Upper lobe of right lung (tissue), 1 donor: ENCODE data around the gene GLYATL2. TPM values are rescaled to one million over a fixed set of nuclear protein-coding genes. Genes with fewer than 3 reads are reported as not detected.

Experiments used
- ATAC-seq: fragments of 200-7000 bp; cut with Tn5 transposase; one replicate; pipeline ENCODE4 v1.9.1; 2020; ENCODE audit warnings: mild to moderate bottlenecking, moderate library complexity
- DNase-seq: peaks from one replicate; pipeline ENCODE4 v3.0.0-alpha.2; 2020
- H3K27ac ChIP-seq: fragments of 200-600 bp; one replicate; pipeline ENCODE4 v1.8.0; 2022
- H3K27me3 ChIP-seq: fragments of 200-600 bp; one replicate; pipeline ENCODE4 v1.8.0; 2022; ENCODE audit warnings: mild to moderate bottlenecking
- H3K36me3 ChIP-seq: fragments of 200-600 bp; one replicate; pipeline ENCODE4 v1.8.0; 2022
- H3K4me1 ChIP-seq: fragments of 200-600 bp; one replicate; pipeline ENCODE4 v1.8.0; 2022
- H3K4me3 ChIP-seq: fragments of 200-600 bp; one replicate; pipeline ENCODE4 v1.8.0; 2022; ENCODE audit warnings: mild to moderate bottlenecking
- H3K9me3 ChIP-seq: fragments of 200-600 bp; one replicate; pipeline ENCODE4 v1.8.0; 2022
- CTCF ChIP-seq: fragments of 200-600 bp; IDR thresholded peaks from one replicate; pipeline ENCODE4 v1.8.0; 2022; ENCODE audit warnings: antibody characterized with exemption
- intact Hi-C: fragments of 100-400 bp; cut with DNase I; formaldehyde crosslinking; loops from one replicate; pipeline ENCODE4 v1.11.0; 2022
- total RNA-seq: library from RNA; stranded (reverse); fragmentation: NEBNext Ultra II Directional; extraction: Animal tissue kit (Norgen Biotek cat#: 25700); gene quantifications from one replicate; pipeline ENCODE4 v1.2.1, GENCODE V29; 2021
- donor health status: DM: no; HTN: yes; CAD: no; lungs with severe emphysema.

GLYATL2 gene
- total RNA-seq, 1 donor from 2014 or later: not detected

- Histone ChIP-seq H3K27me3 (no peaks in the 10 kb centered on the region), H3K27ac (no peak overlapping the region), H3K4me3 (no peak overlapping the region), H3K36me3 (no peaks in the 10 kb centered on the region), H3K9me3 (no peaks in the 10 kb centered on the region), H3K4me1 (no peaks in the 10 kb centered on the region)
- ATAC-seq (no peak), DNase-seq (no peak)
- intact Hi-C loops: no loop called here
- TF ChIP-seq CTCF: no peak
These were observed 48.2 kb downstream of the GLYATL2 start for GRCh38 chr11:58796333-58796732.

GRCh38 chr11:58788355-58789023 lies 56.0 kb downstream of the GLYATL2 start:
- Histone ChIP-seq H3K36me3 (no peaks in the 10 kb centered on the region), H3K9me3 (no peaks in the 10 kb centered on the region), H3K27ac (no peak overlapping the region), H3K4me1 (no peaks in the 10 kb centered on the region), H3K4me3 (no peak overlapping the region), H3K27me3 (peaks cover 6% of the 10 kb centered on the region)
- ATAC-seq (peak; percentile 93), DNase-seq (no peak)
- peak; percentile 79 for TF ChIP-seq CTCF
- intact Hi-C loops: no loop called here

GRCh38 chr11:58787903-58788302 lies 56.6 kb downstream of the GLYATL2 start:
- intact Hi-C loops: no loop called here
- Histone ChIP-seq H3K27me3 (peaks cover 6% of the 10 kb centered on the region), H3K9me3 (no peaks in the 10 kb centered on the region), H3K4me1 (no peaks in the 10 kb centered on the region), H3K36me3 (no peaks in the 10 kb centered on the region), H3K27ac (no peak overlapping the region), H3K4me3 (no peak overlapping the region)
- ATAC-seq (peak; percentile 42), DNase-seq (no peak)
- TF ChIP-seq CTCF: no peak

GRCh38 chr11:58786693-58787092 lies 57.8 kb downstream of the GLYATL2 start:
- DNase-seq (no peak), ATAC-seq (no peak)
- no peaks in the 10 kb centered on the region for H3K9me3 ChIP-seq
- TF ChIP-seq CTCF: no peak
- H3K36me3 ChIP-seq: no peaks in the 10 kb centered on the region
- intact Hi-C loops: no loop called here
- H3K4me3 ChIP-seq: no peak overlapping the region
- peaks cover 6% of the 10 kb centered on the region for H3K27me3 ChIP-seq
- H3K27ac ChIP-seq: no peak overlapping the region
- H3K4me1 ChIP-seq: no peaks in the 10 kb centered on the region

- ATAC-seq (no peak), DNase-seq (no peak)
- no peak for TF ChIP-seq CTCF
- Histone ChIP-seq H3K27me3 (peaks cover 6% of the 10 kb centered on the region), H3K27ac (no peak overlapping the region), H3K4me3 (no peak overlapping the region), H3K9me3 (no peaks in the 10 kb centered on the region), H3K4me1 (no peaks in the 10 kb centered on the region), H3K36me3 (no peaks in the 10 kb centered on the region)
- intact Hi-C loops: no loop called here
These were observed 59.5 kb downstream of the GLYATL2 start for GRCh38 chr11:58784995-58785394.

Other genes with a start within 250 kb of the GLYATL2 start
- gene CNTF, start 222.0 kb downstream of the GLYATL2 start, total RNA-seq: 1.2 TPM
- not detected for gene GLYAT, start 112.8 kb downstream of the GLYATL2 start, total RNA-seq
- not detected for gene GLYATL1, start 94.8 kb upstream of the GLYATL2 start, total RNA-seq
- not detected for gene GLYATL1B, start 241.6 kb upstream of the GLYATL2 start, total RNA-seq